GM12878 (cell line): ENCODE data around the gene BDKRB2. TPM values are rescaled to one million over a fixed set of nuclear protein-coding genes. Genes with fewer than 3 reads are reported as not detected.

ENCODE experiments used
- ATAC-seq: fragments of 200-7000 bp; cut with Tn5 transposase; 3 replicates; pipeline ENCODE4 v1.9.1; 2020; ENCODE audit warnings: mild to moderate bottlenecking, moderate library complexity
- BruUV-seq: library from RNA; stranded (reverse); fragments of 400-500 nt; replicated peaks from 2 replicates; lab custom pipeline; 2021; lab: Mats Ljungman, UMichigan
- CTCF ChIA-PET: fragments of 300-600 bp; sonication (Branson Sonifier 250); formaldehyde crosslinking; extraction: SDS; loops from one replicate; lab custom pipeline; 2021; ENCODE audit warnings: inconsistent platforms; lab: Yijun Ruan, JAX
- POLR2A ChIA-PET: fragments of 350-600 bp; formaldehyde crosslinking; extraction: SDS; loops from one replicate; lab custom pipeline; 2021; ENCODE audit warnings: inconsistent platforms; lab: Charles Lee
- RAD21 ChIA-PET: fragments of 300-600 bp; sonication (Branson Sonifier 250); formaldehyde crosslinking; loops from one replicate; lab custom pipeline; 2023; ENCODE audit warnings: antibody characterized with exemption; ENCODE audit not compliant: unreplicated experiment; lab: Charles Lee
- SMC1A ChIA-PET: fragments of 300-600 bp; sonication (Branson Sonifier 250); formaldehyde crosslinking; loops from one replicate; lab custom pipeline; 2023; ENCODE audit not compliant: unreplicated experiment, uncharacterized antibody; lab: Charles Lee
- DNase-seq: peaks from one replicate; pipeline ENCODE4 v3.0.0-alpha.2; 2011; ENCODE audit warnings: low read depth, low spot score
- FAIRE-seq: peaks from 3 replicates; lab custom pipeline; 2011; peaks lifted over from hg19 to GRCh38; lab: Jason Lieb, UNC
- H2AFZ ChIP-seq: 2 replicates; pipeline ENCODE4 v1.6.0; 2011; ENCODE audit warnings: low read depth, low read length, control low read depth; ENCODE audit not compliant: control insufficient read depth
- H3K27ac ChIP-seq: 2 replicates; pipeline ENCODE4 v1.5.1; 2011; ENCODE audit warnings: control low read depth; ENCODE audit not compliant: control insufficient read depth, insufficient read depth
- H3K27me3 ChIP-seq, 2 experiments: replicated peaks in 1 of 2; 2 replicates each; pipeline versions ENCODE4 v1.6.0 to v1.6.1; 2011; ENCODE audit warnings: low read length in 1 of 2; ENCODE audit not compliant: control insufficient read depth in 2 of 2, insufficient read depth in 2 of 2
- H3K36me3 ChIP-seq, 2 experiments: 2 replicates each; pipeline ENCODE4 v1.5.1; 2011; ENCODE audit warnings: low read length in 1 of 2; ENCODE audit not compliant: control insufficient read depth in 2 of 2, insufficient read depth in 2 of 2
- H3K4me1 ChIP-seq: 2 replicates; pipeline ENCODE4 v1.6.1; 2011; ENCODE audit warnings: mild to moderate bottlenecking, low read length, moderate library complexity, mixed read lengths; ENCODE audit not compliant: control insufficient read depth, insufficient read depth
- H3K4me2 ChIP-seq: 2 replicates; pipeline ENCODE4 v1.6.0; 2011; ENCODE audit warnings: control low read depth; ENCODE audit not compliant: control insufficient read depth, insufficient read depth
- H3K4me3 ChIP-seq: fragments of 200-600 bp; sonication (generic); 2 replicates; pipeline ENCODE4 v1.5.1; 2016
- H3K79me2 ChIP-seq: 2 replicates; pipeline ENCODE4 v1.6.0; 2011; ENCODE audit warnings: low read length; ENCODE audit not compliant: control insufficient read depth, insufficient read depth
- H3K9ac ChIP-seq: 2 replicates; pipeline ENCODE4 v1.8.0; 2011; ENCODE audit warnings: low read length, control low read depth, mixed read lengths; ENCODE audit not compliant: control insufficient read depth, insufficient read depth
- H3K9me3 ChIP-seq: replicated peaks from 3 replicates; pipeline ENCODE4 v1.5.1; 2011; ENCODE audit warnings: mild to moderate bottlenecking, low read length; ENCODE audit not compliant: control insufficient read depth, insufficient read depth
- H4K20me1 ChIP-seq: 2 replicates; pipeline ENCODE4 v1.6.0; 2011; ENCODE audit not compliant: control insufficient read depth, insufficient read depth
- BCL3 ChIP-seq: IDR thresholded peaks from 2 replicates; pipeline ENCODE4 v1.6.1; 2011; ENCODE audit warnings: borderline replicate concordance, low read depth, mild to moderate bottlenecking, moderate library complexity, low read length; ENCODE audit not compliant: insufficient read depth, poor library complexity, severe bottlenecking
- CBX3 ChIP-seq: fragments of 200-600 bp; sonication (generic); IDR thresholded peaks from 2 replicates; pipeline ENCODE4 v1.6.1; 2016; ENCODE audit warnings: low read depth, borderline replicate concordance
- CREB1 ChIP-seq: IDR thresholded peaks from 2 replicates; pipeline ENCODE4 v1.6.1; 2012; ENCODE audit warnings: low read depth, mild to moderate bottlenecking, inconsistent platforms
- CUX1 ChIP-seq: IDR thresholded peaks from 2 replicates; pipeline ENCODE4 v1.6.1; 2012; ENCODE audit warnings: improper control_type of control experiment, low read depth, low read length; ENCODE audit not compliant: insufficient replicate concordance
- ETV6 ChIP-seq, 2 experiments: fragments of 450-650 bp in 1 of 2; IDR thresholded peaks in 1 of 2; conservative IDR thresholded peaks in 1 of 2; 2 replicates each; pipeline ENCODE4 v1.6.1; 2014; ENCODE audit warnings: antibody characterized with exemption in 1 of 2, borderline replicate concordance in 1 of 2, low read depth in 1 of 2, mild to moderate bottlenecking in 1 of 2, moderate library complexity in 1 of 2
- EZH2 ChIP-seq: IDR thresholded peaks from 2 replicates; pipeline ENCODE4 v1.6.1; 2012; ENCODE audit warnings: low read depth, mild to moderate bottlenecking, control low read depth, inconsistent platforms, low read length, borderline replicate concordance; ENCODE audit not compliant: control insufficient read depth
- FOS ChIP-seq: IDR thresholded peaks from 3 replicates; pipeline ENCODE4 v1.6.1; 2011; ENCODE audit warnings: borderline replicate concordance; ENCODE audit not compliant: insufficient read length; ENCODE audit errors: extremely low read depth
- IKZF2 ChIP-seq, 2 experiments: fragments of 450-650 bp; IDR thresholded peaks; 2 replicates each; pipeline ENCODE4 v1.6.1; 2017; ENCODE audit warnings: mild to moderate bottlenecking in 2 of 2, moderate library complexity in 2 of 2
- KDM1A ChIP-seq: fragments of 200-600 bp; sonication (generic); IDR thresholded peaks from 2 replicates; pipeline ENCODE4 v1.6.1; 2016; ENCODE audit warnings: borderline replicate concordance
- NFXL1 ChIP-seq: fragments of 450-650 bp; IDR thresholded peaks from 2 replicates; pipeline ENCODE4 v1.6.1; 2017; ENCODE audit warnings: antibody characterized with exemption, mild to moderate bottlenecking, borderline replicate concordance
- NR2C1 ChIP-seq: fragments of 450-650 bp; IDR thresholded peaks from 2 replicates; pipeline ENCODE4 v1.6.1; 2017; ENCODE audit warnings: antibody characterized with exemption, mild to moderate bottlenecking, moderate library complexity
- NR2C2 ChIP-seq: IDR thresholded peaks from 2 replicates; pipeline ENCODE4 v1.6.1; 2011; ENCODE audit warnings: borderline replicate concordance, low read depth; ENCODE audit not compliant: control insufficient read depth, insufficient read length
- PML ChIP-seq: IDR thresholded peaks from 2 replicates; pipeline ENCODE4 v1.6.1; 2012; ENCODE audit warnings: low read length, inconsistent platforms
- RB1 ChIP-seq: fragments of 450-650 bp; formaldehyde crosslinking; IDR thresholded peaks from 2 replicates; pipeline ENCODE4 v1.6.1; 2017; ENCODE audit warnings: mild to moderate bottlenecking, borderline replicate concordance
- ZNF207 ChIP-seq: fragments of 450-650 bp; IDR thresholded peaks from 2 replicates; pipeline ENCODE4 v1.6.1; 2014; ENCODE audit warnings: antibody characterized with exemption, mild to moderate bottlenecking, borderline replicate concordance
- ZZZ3 ChIP-seq: IDR thresholded peaks from 2 replicates; pipeline ENCODE4 v1.6.1; 2011; ENCODE audit warnings: low read depth; ENCODE audit not compliant: control insufficient read depth, insufficient read length
- WGBS: methylation state at CpG from one replicate; pipeline ENCODE4 v1.1.6; 2016; ENCODE audit warnings: low lambda C conversion rate; ENCODE audit not compliant: insufficient replicate concordance, insufficient coverage; ENCODE audit errors: missing lambda C conversion rate; 5-methylcytosine and 5-hydroxymethylcytosine counted together
- in situ Hi-C: fragments of 300-500 bp; cut with MboI; formaldehyde crosslinking; loops from 9 replicates; pipeline ENCODE4 v1.14.3; 2018; ENCODE audit warnings: mixed read lengths
- intact Hi-C: fragments of 100-400 bp; cut with micrococcal nuclease; formaldehyde crosslinking; loops from one replicate; pipeline ENCODE4 v1.14.2; 2022; ENCODE audit not compliant: unreplicated experiment
- polyA plus RNA-seq, 11 experiments: library from polyadenylated mRNA; depleted of rRNA in 4 of 11; unstranded in 6 of 11; stranded (reverse) in 5 of 11; fragments of >200 nt; fragmentation: Nextera tagmentation in 4 of 11; fragmentation: Illumina TruSeq in 1 of 11; extraction: Ambion mirVana in 4 of 11; extraction: Trizol in 1 of 11; gene quantifications; 1 replicate in 1 of 11; 2 replicates in 10 of 11; pipeline versions ENCODE4 v1.2.1 to v1.2.3, GENCODE V29; 2011 to 2016; ENCODE audit warnings: inconsistent platforms in 2 of 11, missing spikeins in 2 of 11, low read depth in 1 of 11
- total RNA-seq, 4 experiments: library from RNA; depleted of rRNA in 3 of 4; stranded (reverse); fragments of >200 nt in 3 of 4; fragmentation: Illumina TruSeq in 1 of 4; extraction: Trizol in 1 of 4; gene quantifications; 2 replicates each; pipeline versions ENCODE4 v1.2.1 to v1.2.3, GENCODE V29; 2013 to 2021

Gene BDKRB2
- total and polyA plus RNA-seq, 10 of the 15 experiments (the other 5 are each of a cell fraction or from before 2014, with no cell fraction given), result 0.08 TPM; not detected in 9

- TF ChIP-seq NFXL1, result no peak
- TF ChIP-seq FOS, result no peak
- TF ChIP-seq IKZF2 (IDR thresholded peaks at IDR 0.05), result no peak
- no peak for TF ChIP-seq EZH2
- no peak for TF ChIP-seq ZNF207
- no peak for TF ChIP-seq KDM1A
These were observed 35.1 kb downstream of the BDKRB2 start (continued) for GRCh38 chr14:96239711-96240141.

- DNase-seq (no peak), ATAC-seq (no peak), FAIRE-seq (no peak)
- no peaks in the 10 kb centered on the region for H3K4me1 ChIP-seq
- ChIA-PET RAD21 (no interaction called here), SMC1A (no interaction called here), CTCF (no interaction called here), POLR2A (no interaction called here)
- H3K36me3 ChIP-seq, result no peaks in the 10 kb centered on the region
- H3K4me2 ChIP-seq, result no peak overlapping the region
- no peaks in the 10 kb centered on the region for H3K79me2 ChIP-seq
- H4K20me1 ChIP-seq, result no peaks in the 10 kb centered on the region
- no peak for TF ChIP-seq ZZZ3
- no peak for TF ChIP-seq RB1
- TF ChIP-seq CBX3, result no peak
- TF ChIP-seq NR2C1, result no peak
- TF ChIP-seq FOS, result no peak
- no peak for TF ChIP-seq NR2C2
- TF ChIP-seq PML, result no peak
- no peak for TF ChIP-seq BCL3
- TF ChIP-seq ETV6 (conservative IDR thresholded peaks at IDR 0.05 in 1 of 2, IDR thresholded peaks at IDR 0.05 in 1 of 2; ENCODE audit: borderline replicate concordance in 1 of 2, low read depth in 1 of 2), result no peak
- TF ChIP-seq CUX1, result no peak
- no peak for TF ChIP-seq CREB1
- intact Hi-C loops, result no loop called here
- no peaks in the 10 kb centered on the region for H3K9me3 ChIP-seq
- in situ Hi-C loops, result no loop called here
- H3K27me3 ChIP-seq, result no peaks in the 10 kb centered on the region
- no peak overlapping the region for H2AFZ ChIP-seq
- no peak overlapping the region for H3K4me3 ChIP-seq
- H3K9ac ChIP-seq, result no peak overlapping the region
- WGBS, result 73% methylated on average over 18 of the region's 18 CpGs
- no TSS peak for BruUV-seq
- H3K27ac ChIP-seq, result no peak overlapping the region
These were observed 36.0 kb downstream of the BDKRB2 start for GRCh38 chr14:96240641-96241040.
